ENCODE measurements around the gene IQCH.

DNA sequence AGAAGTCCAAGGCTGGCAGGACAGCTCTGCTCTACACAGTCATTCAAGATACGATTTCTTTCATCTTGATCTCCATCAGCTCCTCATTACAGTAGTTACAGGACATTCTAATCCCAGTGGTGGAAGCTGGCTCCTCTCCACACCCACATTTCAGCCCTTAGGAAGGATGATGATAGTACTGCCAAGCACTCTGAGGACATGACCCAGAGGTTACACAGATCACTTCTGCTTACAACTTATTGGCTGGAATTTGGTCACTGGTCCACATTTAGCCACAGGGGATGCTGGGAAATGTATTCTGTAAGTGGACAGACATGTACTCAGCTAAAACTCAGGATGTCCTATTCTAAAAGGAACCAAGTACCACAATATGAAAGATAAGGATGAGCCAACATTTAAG is 77.1 kb downstream of the IQCH start:
- TF ChIP-seq CTCF (IDR thresholded peaks at IDR 0.05) (no peak), EP300 (IDR thresholded peaks at IDR 0.05) (no peak)
